CD4-positive, alpha-beta memory T cell (primary cell): Measurements from ENCODE around the gene EMC1. TPM values are rescaled to one million over a fixed set of nuclear protein-coding genes. Genes with fewer than 3 reads are reported as not detected.
"Not testable (repeated sequence)": the region's sequence is repeated elsewhere in the genome, so short reads cannot be mapped to it uniquely, and the experiment has no call there.

Experiments
- CTCF ChIA-PET: fragments of 350-600 bp; sonication (Branson Sonifier 250); formaldehyde crosslinking; loops from one replicate; lab custom pipeline; 2021; ENCODE audit warnings: inconsistent platforms; ENCODE audit not compliant: partially characterized antibody; lab: Charles Lee
- POLR2A ChIA-PET: fragments of 350-600 bp; sonication (Branson Sonifier 250); formaldehyde crosslinking; loops from one replicate; lab custom pipeline; 2021; ENCODE audit not compliant: partially characterized antibody; lab: Charles Lee
- DNase-seq, 5 donors: peaks; one replicate each; pipeline versions ENCODE4 v3.0.0 to v3.0.0-alpha.2; 2020 to 2022; ENCODE audit warnings: mixed read lengths in 1 of 5
- H3K27ac ChIP-seq: one replicate; pipeline ENCODE4 v1.7.0; 2013; ENCODE audit warnings: low read depth, low read length
- H3K27me3 ChIP-seq: 2 replicates; pipeline ENCODE4 v1.7.0; 2013; ENCODE audit warnings: mild to moderate bottlenecking, low read length, moderate library complexity; ENCODE audit not compliant: insufficient read depth
- H3K36me3 ChIP-seq: 2 replicates; pipeline ENCODE4 v1.7.0; 2013; ENCODE audit warnings: mild to moderate bottlenecking, low read length, moderate library complexity; ENCODE audit not compliant: insufficient read depth
- H3K4me1 ChIP-seq: 2 replicates; pipeline ENCODE4 v1.7.0; 2013; ENCODE audit warnings: mild to moderate bottlenecking, low read length, moderate library complexity; ENCODE audit not compliant: insufficient read depth
- H3K4me3 ChIP-seq, 2 donors: one replicate each; pipeline ENCODE4 v1.7.0; 2013; ENCODE audit warnings: low read length in 2 of 2, mild to moderate bottlenecking in 1 of 2
- H3K9me3 ChIP-seq, 2 donors: one replicate each; pipeline ENCODE4 v1.7.0; 2013; ENCODE audit warnings: low read length in 2 of 2, control low read depth in 1 of 2; ENCODE audit not compliant: control insufficient read depth in 1 of 2
- H3K27ac Mint-ChIP-seq, 7 donors: one replicate each; pipeline ENCODE4 v1.8.0; 2020 to 2021; ENCODE audit warnings: mixed read lengths in 7 of 7, mild to moderate bottlenecking in 6 of 7, inconsistent platforms in 3 of 7, moderate library complexity in 3 of 7
- H3K27me3 Mint-ChIP-seq, 2 donors: one replicate each; pipeline ENCODE4 v1.8.0; 2020 to 2021; ENCODE audit warnings: mixed read lengths in 2 of 2
- H3K36me3 Mint-ChIP-seq, 2 donors: one replicate each; pipeline ENCODE4 v1.8.0; 2020 to 2021; ENCODE audit warnings: mixed read lengths in 2 of 2, inconsistent platforms in 1 of 2, mild to moderate bottlenecking in 1 of 2
- H3K4me1 Mint-ChIP-seq, 4 donors: one replicate each; pipeline ENCODE4 v1.8.0; 2020 to 2021; ENCODE audit warnings: mixed read lengths in 4 of 4, mild to moderate bottlenecking in 1 of 4
- H3K4me3 Mint-ChIP-seq, 8 donors: one replicate each; pipeline ENCODE4 v1.8.0; 2020 to 2021; ENCODE audit warnings: mixed read lengths in 8 of 8, mild to moderate bottlenecking in 7 of 8, moderate library complexity in 6 of 8, inconsistent platforms in 3 of 8
- H3K9me3 Mint-ChIP-seq, 8 donors: one replicate each; pipeline ENCODE4 v1.8.0; 2020 to 2021; ENCODE audit warnings: mixed read lengths in 8 of 8, mild to moderate bottlenecking in 5 of 8, inconsistent platforms in 3 of 8, moderate library complexity in 1 of 8
- intact Hi-C: fragments of 100-400 bp; cut with micrococcal nuclease; formaldehyde crosslinking; loops from one replicate; pipeline ENCODE4 v1.15.1; 2023
- polyA plus RNA-seq, 2 donors: library from polyadenylated mRNA; unstranded; fragments of 300-500 nt; fragmentation: Illumina TruSeq; gene quantifications; one replicate each; pipeline ENCODE4 v1.2.3, GENCODE V29; 2021
- total RNA-seq, 2 experiments: library from RNA; stranded (reverse); gene quantifications; one replicate each; pipeline ENCODE4 v1.2.3, GENCODE V29; 2021

Gene EMC1
- total and polyA plus RNA-seq, 4 experiments from 2014 or later, result 21.2 to 35.3 (median 29.5) TPM

GRCh38 chr1:19240673-19241538 is 10.4 kb downstream of the EMC1 start:
- peak overlapping the region in 6 of 7 donors; percentile 36 to 91 (median 67) for H3K27ac Mint-ChIP-seq

DNA sequence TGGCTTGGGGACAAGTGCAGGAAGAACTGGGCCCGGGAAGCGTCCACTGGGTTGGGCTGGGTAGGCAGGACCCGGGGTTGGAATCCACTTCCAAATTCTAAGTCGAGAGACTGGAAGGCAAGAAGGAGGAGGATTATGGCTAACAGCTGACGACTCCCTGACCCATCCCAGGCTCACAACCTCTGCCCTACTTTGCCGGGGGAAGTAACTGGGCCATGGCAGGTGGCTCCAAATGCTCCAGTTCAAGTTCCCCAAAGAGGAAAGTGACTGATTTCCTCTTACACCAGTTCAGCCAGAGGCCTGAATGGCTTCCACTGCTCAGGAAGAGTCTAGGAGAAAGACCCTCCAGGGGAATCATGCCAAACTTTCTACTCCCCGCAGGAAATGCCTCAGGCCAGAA is 11.4 kb downstream of the EMC1 start:
- Mint-ChIP-seq H3K4me1 (peaks cover 0 to 2% (median under 1%) of the 10 kb centered on the region in 4 donors), H3K36me3 (peaks cover 56 to 81% of the 10 kb centered on the region in 2 donors), H3K4me3 (no peak overlapping the region), H3K27me3 (no peaks in the 10 kb centered on the region), H3K9me3 (peaks cover 0 to 2% (median 0%) of the 10 kb centered on the region in 8 donors), H3K27ac (peak overlapping the region in 1 of 7 donors; percentile 23)
- DNase-seq, result no peak
- Histone ChIP-seq H3K27me3 (no peaks in the 10 kb centered on the region), H3K4me1 (no peaks in the 10 kb centered on the region), H3K36me3 (peaks cover 81% of the 10 kb centered on the region), H3K27ac (no peak overlapping the region), H3K9me3 (no peaks in the 10 kb centered on the region), H3K4me3 (no peak overlapping the region)
- ChIA-PET POLR2A (interaction anchor here (2.3 kb wide), 1 partner anchor 12 kb away, joined by 11 read pairs; the partner anchor contains the start of genes EMC1 and MRTO4), CTCF (interaction anchor here (0.9 to 3.5 kb wide), 4 partner anchors 9 to 60 kb away, joined by 3 to 21 read pairs (median 4); no protein-coding TSS in a partner anchor)
- intact Hi-C loops, result loop anchor here (10.0 kb wide), 1 partner anchor 355 kb away; a partner anchor contains a TSS

More at GRCh38 chr1:19240673-19241538, 10.4 kb downstream of the EMC1 start:
- peaks cover 57 to 80% of the 10 kb centered on the region in 2 donors for H3K36me3 Mint-ChIP-seq
- H3K9me3 Mint-ChIP-seq, result peaks cover 0 to 2% (median 0%) of the 10 kb centered on the region in 8 donors
- POLR2A ChIA-PET, result interaction anchor here (0.6 to 2.3 kb wide), 5 partner anchors 11 to 245 kb away, joined by 3 to 11 read pairs (median 3); partner anchors contain the start of genes EMC1 and MRTO4
- H3K4me3 Mint-ChIP-seq, result no peak overlapping the region
- no peak overlapping the region for H3K27ac ChIP-seq
- intact Hi-C loops, result loop anchor here (1.0 to 10.0 kb wide), 2 partner anchors 62 to 354 kb away; a partner anchor contains a TSS
- no peaks in the 10 kb centered on the region for H3K4me1 ChIP-seq
- H3K27me3 Mint-ChIP-seq, result no peaks in the 10 kb centered on the region
- CTCF ChIA-PET, result interaction anchor here (0.7 to 3.5 kb wide), 12 partner anchors 8 to 357 kb away, joined by 3 to 21 read pairs (median 4); no protein-coding TSS in a partner anchor
- peaks cover 0 to 2% (median under 1%) of the 10 kb centered on the region in 4 donors for H3K4me1 Mint-ChIP-seq
- H3K9me3 ChIP-seq, result no peaks in the 10 kb centered on the region
- no peak overlapping the region for H3K4me3 ChIP-seq
- no peaks in the 10 kb centered on the region for H3K27me3 ChIP-seq
- peaks cover 80% of the 10 kb centered on the region for H3K36me3 ChIP-seq
- peak; percentile 62 to 67 (median 65) for DNase-seq

DNA sequence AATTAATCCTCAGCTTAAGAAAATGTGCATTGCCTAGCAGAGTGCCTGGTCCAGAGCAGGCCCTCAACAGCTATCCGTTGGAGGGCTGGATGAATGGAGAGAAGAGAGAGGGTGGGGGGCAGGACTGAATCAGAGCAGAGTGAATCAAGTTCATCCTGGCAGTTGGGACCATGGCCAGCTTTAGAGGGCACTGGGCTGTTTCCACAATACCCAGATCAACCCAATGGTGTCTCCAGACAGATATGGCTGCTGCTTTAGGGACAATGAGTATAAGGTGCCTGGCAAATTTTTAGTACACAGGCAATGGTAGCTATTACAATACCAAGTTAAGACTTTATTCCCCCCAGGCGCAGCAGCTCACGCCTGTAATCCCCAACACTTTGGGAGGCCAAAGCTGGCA is 17.1 kb downstream of the EMC1 start:
- H3K9me3 ChIP-seq, result no peaks in the 10 kb centered on the region
- no peak overlapping the region for H3K4me3 Mint-ChIP-seq
- H3K36me3 Mint-ChIP-seq, result peaks cover 43 to 70% of the 10 kb centered on the region in 2 donors
- no peaks in the 10 kb centered on the region for H3K27me3 ChIP-seq
- no peak overlapping the region for H3K4me3 ChIP-seq
- no peak overlapping the region for H3K27ac ChIP-seq
- no peak for DNase-seq
- H3K27ac Mint-ChIP-seq, result peak overlapping the region in 1 of 7 donors; percentile 50
- no peaks in the 10 kb centered on the region for H3K4me1 Mint-ChIP-seq
- H3K36me3 ChIP-seq, result peaks cover 67% of the 10 kb centered on the region
- H3K27me3 Mint-ChIP-seq, result no peaks in the 10 kb centered on the region
- intact Hi-C loops, result no loop called here
- no peaks in the 10 kb centered on the region for H3K9me3 Mint-ChIP-seq
- no peaks in the 10 kb centered on the region for H3K4me1 ChIP-seq
- CTCF ChIA-PET, result interaction anchor here (1.0 to 2.5 kb wide), 3 partner anchors 11 to 417 kb away, joined by 3 to 7 read pairs (median 4); no protein-coding TSS in a partner anchor
- POLR2A ChIA-PET, result no interaction called here

- peak overlapping the region in 1 of 7 donors; percentile 29 for H3K27ac Mint-ChIP-seq
- Histone ChIP-seq H3K36me3 (peaks cover 50% of the 10 kb centered on the region), H3K4me3 (no peak overlapping the region), H3K4me1 (no peaks in the 10 kb centered on the region), H3K27ac (no peak overlapping the region), H3K27me3 (no peaks in the 10 kb centered on the region), H3K9me3 (no peaks in the 10 kb centered on the region)
- peaks cover 35 to 63% of the 10 kb centered on the region in 2 donors for H3K36me3 Mint-ChIP-seq
- POLR2A ChIA-PET, result no interaction called here
- DNase-seq, result no peak
- CTCF ChIA-PET, result interaction anchor here (2.5 kb wide), 1 partner anchor 9 kb away, joined by 7 read pairs; no protein-coding TSS in a partner anchor
- H3K4me3 Mint-ChIP-seq, result no peak overlapping the region
- peaks cover 0 to 1% (median 0%) of the 10 kb centered on the region in 4 donors for H3K4me1 Mint-ChIP-seq
- intact Hi-C loops, result no loop called here
- no peaks in the 10 kb centered on the region for H3K9me3 Mint-ChIP-seq
- H3K27me3 Mint-ChIP-seq, result no peaks in the 10 kb centered on the region
Measured at GRCh38 chr1:19232524-19232846, 18.8 kb downstream of the EMC1 start.

DNA sequence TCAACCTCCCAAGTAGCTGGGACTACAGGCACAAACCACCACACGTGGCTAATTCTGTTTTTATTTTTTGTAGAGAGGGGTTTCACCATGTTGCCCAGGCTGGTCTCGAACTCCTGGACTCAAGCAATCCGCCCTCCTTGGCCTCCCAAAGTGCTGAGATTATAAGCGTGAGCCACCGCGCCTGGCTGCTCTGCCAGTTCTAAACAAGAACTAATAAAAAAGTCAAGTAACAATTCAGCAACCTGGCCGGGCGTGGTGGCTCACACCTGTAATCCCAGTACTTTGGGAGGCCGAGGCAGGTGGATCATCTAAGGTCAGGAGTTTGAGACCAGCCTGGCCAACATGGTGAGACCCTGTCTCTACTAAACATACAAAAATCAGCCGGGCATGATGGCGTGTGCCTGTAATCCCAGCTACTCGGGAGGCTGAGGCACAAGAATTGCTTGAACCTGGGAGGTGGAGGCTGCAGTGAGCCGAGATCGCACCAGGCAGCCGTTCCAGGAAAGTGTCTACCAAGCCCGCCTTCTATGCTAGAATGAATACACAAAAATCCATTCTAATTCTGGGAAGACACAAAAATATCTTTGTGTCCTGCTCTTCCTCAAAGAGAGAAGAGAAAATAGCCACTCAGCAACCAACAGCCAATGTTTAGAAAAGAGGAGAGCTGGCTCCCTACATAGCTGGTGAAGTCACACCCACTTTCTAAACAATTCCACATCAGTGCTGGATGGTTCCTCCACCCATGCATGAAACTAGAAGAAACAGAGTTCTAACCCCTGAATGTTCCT is 19.4 kb downstream of the EMC1 start:
- H3K4me1 ChIP-seq, H3K27ac ChIP-seq, H3K27me3 ChIP-seq, H3K4me1 Mint-ChIP-seq, POLR2A ChIA-PET, H3K9me3 ChIP-seq, H3K4me3 ChIP-seq, CTCF ChIA-PET, H3K27me3 Mint-ChIP-seq, H3K9me3 Mint-ChIP-seq, DNase-seq, H3K4me3 Mint-ChIP-seq, intact Hi-C loops: not testable (repeated sequence)
- H3K36me3 ChIP-seq, result peaks cover 49% of the 10 kb centered on the region
- H3K27ac Mint-ChIP-seq, result peak overlapping the region in 1 of 7 donors; percentile 37
- peaks cover 34 to 62% of the 10 kb centered on the region in 2 donors for H3K36me3 Mint-ChIP-seq

DNA sequence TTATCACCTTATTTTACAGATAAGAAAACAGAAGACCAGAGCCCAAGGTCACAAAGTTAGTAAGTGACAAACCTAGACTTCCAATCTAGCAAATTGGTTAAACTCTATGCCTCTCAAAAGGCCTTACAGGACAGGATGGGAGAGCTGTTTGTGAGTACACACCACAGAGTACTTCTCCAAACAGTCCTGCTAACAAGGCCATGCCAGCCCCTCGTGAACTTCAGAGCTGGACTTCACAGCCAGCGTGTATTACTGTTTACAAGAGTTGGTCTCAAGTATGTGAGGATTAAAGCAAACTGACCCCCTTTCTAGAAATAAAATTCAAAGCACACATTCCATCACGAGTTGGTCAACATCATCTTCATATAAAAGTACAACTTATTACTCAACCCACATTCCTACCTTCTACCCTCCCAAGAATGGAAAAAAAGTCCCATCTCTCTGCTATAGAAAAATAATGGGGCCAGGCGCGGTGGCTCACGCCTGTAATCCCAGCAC is 21.4 kb downstream of the EMC1 start:
- H3K4me1 ChIP-seq, result no peaks in the 10 kb centered on the region
- no peak overlapping the region for H3K27ac ChIP-seq
- Mint-ChIP-seq H3K9me3 (no peaks in the 10 kb centered on the region), H3K27ac (peak overlapping the region in 3 of 7 donors; percentile 43 to 68 (median 48)), H3K36me3 (peaks cover 40 to 70% of the 10 kb centered on the region in 2 donors), H3K4me1 (peaks cover 0 to 2% (median under 1%) of the 10 kb centered on the region in 4 donors), H3K27me3 (no peaks in the 10 kb centered on the region), H3K4me3 (no peak overlapping the region)
- peaks cover 57% of the 10 kb centered on the region for H3K36me3 ChIP-seq
- no peak for DNase-seq
- H3K4me3 ChIP-seq, result no peak overlapping the region
- intact Hi-C loops, result no loop called here
- ChIA-PET CTCF (interaction anchor here (3.1 kb wide), 1 partner anchor 9 kb away, joined by 8 read pairs; no protein-coding TSS in a partner anchor), POLR2A (no interaction called here)
- H3K27me3 ChIP-seq, result no peaks in the 10 kb centered on the region
- no peaks in the 10 kb centered on the region for H3K9me3 ChIP-seq
